HG02610 (cell line): ENCODE results near the gene SNRNP25.
"Not testable (repeated sequence)": the region's sequence is repeated elsewhere in the genome, so short reads cannot be mapped to it uniquely, and the experiment has no call there.

Source experiments
- ATAC-seq: cut with Tn5 transposase; IDR thresholded peaks from one replicate; pipeline ENCODE4 v1.9.1; 2021; ENCODE audit warnings: mild to moderate bottlenecking, moderate library complexity; ENCODE audit not compliant: unreplicated experiment

Gene SNRNP25

GRCh38 chr16:41439-42068 is 12.1 kb upstream of the SNRNP25 start:
- no peak for ATAC-seq

- ATAC-seq = no peak
These were observed 11.6 kb upstream of the SNRNP25 start for GRCh38 chr16:42069-42457.

GRCh38 chr16:42691-43090 is 10.9 kb upstream of the SNRNP25 start:
- ATAC-seq = no peak

GRCh38 chr16:43294-43693 is 10.3 kb upstream of the SNRNP25 start:
- ATAC-seq = no peak

GRCh38 chr16:44655-45054 is 9.0 kb upstream of the SNRNP25 start:
- ATAC-seq = no peak

- no peak for ATAC-seq
These were observed 8.2 kb upstream of the SNRNP25 start for GRCh38 chr16:45454-45853.

GRCh38 chr16:46510-46909 is 7.1 kb upstream of the SNRNP25 start:
- ATAC-seq = not testable (repeated sequence)

GRCh38 chr16:47234-47633 is 6.4 kb upstream of the SNRNP25 start:
- ATAC-seq = no peak

- ATAC-seq = no peak
These were observed 2.6 kb upstream of the SNRNP25 start for GRCh38 chr16:50769-51591.

- ATAC-seq = no peak
These were observed 581 bp downstream of the SNRNP25 start for GRCh38 chr16:54237-54581.

GRCh38 chr16:55571-56136 is 2.0 kb downstream of the SNRNP25 start:
- no peak for ATAC-seq

- no peak for ATAC-seq
These were observed 2.8 kb downstream of the SNRNP25 start for GRCh38 chr16:56231-56927.

GRCh38 chr16:57711-58110 is 4.1 kb downstream of the SNRNP25 start:
- no peak for ATAC-seq

GRCh38 chr16:58491-59439 is 5.1 kb downstream of the SNRNP25 start:
- ATAC-seq = no peak

- no peak for ATAC-seq
These were observed 5.9 kb downstream of the SNRNP25 start for GRCh38 chr16:59440-60059.

- ATAC-seq = no peak
These were observed 6.5 kb downstream of the SNRNP25 start for GRCh38 chr16:60166-60565.

- no peak for ATAC-seq
These were observed 7.6 kb downstream of the SNRNP25 start for GRCh38 chr16:60929-61878.

GRCh38 chr16:61879-62281 is 8.3 kb downstream of the SNRNP25 start:
- no peak for ATAC-seq
